Kidney (tissue), 14 donors: Measurements from ENCODE around the gene RTN3. TPM values are rescaled to one million over a fixed set of nuclear protein-coding genes. Genes with fewer than 3 reads are reported as not detected.

Source experiments
- DNase-seq, 5 donors: peaks; one replicate each; pipeline ENCODE4 v3.0.0-alpha.2; 2013 to 2020
- FAIRE-seq: peaks from 2 replicates; lab custom pipeline; 2012; peaks lifted over from hg19 to GRCh38; lab: Jason Lieb, UNC
- H3K27ac ChIP-seq, 2 donors: one replicate each; pipeline ENCODE4 v1.7.0; 2013; ENCODE audit warnings: low read depth in 2 of 2, low read length in 2 of 2, inconsistent platforms in 1 of 2
- H3K27me3 ChIP-seq: one replicate; pipeline ENCODE4 v1.7.1; 2013; ENCODE audit warnings: low read length, inconsistent platforms; ENCODE audit not compliant: control insufficient read depth, insufficient read depth
- H3K36me3 ChIP-seq, 3 donors: one replicate each; pipeline versions ENCODE4 v1.7.0 to v1.7.1; 2013; ENCODE audit warnings: low read length in 3 of 3, control low read depth in 1 of 3, inconsistent platforms in 1 of 3; ENCODE audit not compliant: insufficient read depth in 3 of 3, control insufficient read depth in 2 of 3
- H3K4me1 ChIP-seq, 3 donors: one replicate each; pipeline versions ENCODE4 v1.7.0 to v1.7.1; 2013; ENCODE audit warnings: low read length in 3 of 3, inconsistent platforms in 1 of 3, low read depth in 1 of 3; ENCODE audit not compliant: control insufficient read depth in 2 of 3, insufficient read depth in 2 of 3
- H3K4me3 ChIP-seq, 3 donors: one replicate each; pipeline versions ENCODE4 v1.7.0 to v1.8.1; 2013; ENCODE audit warnings: low read length in 3 of 3, control low read depth in 1 of 3, inconsistent platforms in 1 of 3
- H3K9ac ChIP-seq, 3 donors: one replicate each; pipeline versions ENCODE4 v1.7.0 to v1.7.1; 2013; ENCODE audit warnings: low read length in 3 of 3, control low read depth in 1 of 3, inconsistent platforms in 1 of 3
- H3K9me3 ChIP-seq, 3 donors: one replicate each; pipeline versions ENCODE4 v1.7.0 to v1.7.1; 2013; ENCODE audit warnings: low read length in 3 of 3, control low read depth in 1 of 3, inconsistent platforms in 1 of 3; ENCODE audit not compliant: control insufficient read depth in 2 of 3, insufficient read depth in 1 of 3
- CTCF ChIP-seq: IDR thresholded peaks from 3 replicates; pipeline ENCODE4 v1.5.1; 2012; ENCODE audit warnings: mild to moderate bottlenecking, moderate library complexity, borderline replicate concordance; ENCODE audit not compliant: insufficient read depth; ENCODE audit errors: extremely low read depth
- intact Hi-C: fragments of 100-400 bp; cut with DNase I; formaldehyde crosslinking; loops from one replicate; pipeline ENCODE4 v1.11.1; 2022
- polyA plus RNA-seq: library from polyadenylated mRNA; stranded (reverse); fragments of 350-450 nt; fragmentation: Illumina TruSeq; extraction: RNeasy Lipid Tissue Mini Kit (QIAGEN cat#74804); gene quantifications from one replicate; pipeline ENCODE4 v1.2.3, GENCODE V29; 2014; ENCODE audit warnings: low read depth, low replicate concordance; ENCODE audit not compliant: insufficient read depth
- total RNA-seq: library from RNA; stranded (reverse); fragmentation: NEBNext Ultra II Directional; extraction: Animal tissue kit (Norgen Biotek cat#: 25700); gene quantifications from one replicate; pipeline ENCODE4 v1.2.1, GENCODE V29; 2021
- donor health status: control.
- donor health status: control.
- donor health status: control.
- donor health status: control.
- donor health status: control.
- donor health status: DM: yes; HTN: yes; CAD: no.
- donor health status: Normal renal cell carcinoma (clear cell type).

The RTN3 gene
- total and polyA plus RNA-seq, 2 donors from 2014 or later: 93.1 to 109 TPM

- H3K4me1 ChIP-seq: peaks cover 0 to 19% (median 7%) of the 10 kb centered on the region in 3 donors
- DNase-seq (peak in 3 of 5 donors; percentile 32 to 79 (median 75)), FAIRE-seq (no peak)
- H3K27me3 ChIP-seq: no peaks in the 10 kb centered on the region
- no peak overlapping the region for H3K9ac ChIP-seq
- TF ChIP-seq CTCF: no peak
- no peak overlapping the region for H3K4me3 ChIP-seq
- H3K9me3 ChIP-seq: no peaks in the 10 kb centered on the region
- H3K36me3 ChIP-seq: peaks cover 0 to 2% (median 0%) of the 10 kb centered on the region in 3 donors
- intact Hi-C loops: no loop called here
- peak overlapping the region; percentile 26 to 67 for H3K27ac ChIP-seq
Observed at GRCh38 chr11:63764340-63764678, 83.0 kb downstream of the RTN3 start.

DNA sequence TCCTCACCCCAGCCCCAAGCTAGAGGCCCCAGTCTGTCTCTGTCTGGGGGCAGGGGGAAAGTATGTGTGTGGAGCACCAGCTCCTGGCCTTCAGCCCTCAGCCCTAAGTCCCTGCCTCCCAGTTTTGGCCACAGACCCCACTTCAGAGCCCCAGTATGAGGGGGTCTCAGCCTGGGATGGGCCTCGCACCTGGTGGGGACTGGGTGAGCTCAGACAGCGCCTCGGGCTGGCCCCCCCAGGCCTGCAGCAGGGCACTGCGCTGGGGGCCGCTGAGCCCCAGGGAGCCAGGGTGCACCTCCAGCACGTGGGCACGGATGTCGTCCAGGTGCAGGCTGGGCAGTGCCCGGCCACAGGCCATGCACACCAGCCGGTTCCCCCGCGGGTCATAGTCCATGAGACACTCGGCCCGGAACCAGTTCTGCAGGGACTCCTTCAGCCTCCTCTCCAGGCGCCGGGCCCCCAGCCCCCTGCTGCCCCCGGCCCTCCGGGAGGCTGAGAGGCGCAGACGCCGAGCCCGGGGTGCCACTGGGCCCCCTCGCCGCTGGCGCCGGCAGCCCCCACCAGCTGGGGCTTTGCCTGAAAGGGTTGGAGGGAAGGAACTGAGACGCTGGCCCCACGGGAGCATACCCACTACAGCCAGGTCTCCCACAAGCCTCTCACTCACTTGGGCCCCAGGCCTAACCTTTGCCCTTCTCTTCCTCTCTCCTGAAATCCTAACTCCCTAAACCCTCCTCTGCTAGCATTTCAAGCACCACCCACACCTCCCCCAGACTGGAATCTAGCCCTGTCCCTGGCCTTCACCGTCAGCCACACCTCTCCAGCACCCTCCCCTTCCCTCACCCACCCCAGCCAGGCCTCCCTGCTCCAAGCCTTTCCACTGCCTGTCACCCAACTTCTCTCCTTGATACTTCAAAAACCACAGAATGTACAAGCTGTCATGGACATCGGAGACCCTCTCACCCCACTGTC is 83.7 kb downstream of the RTN3 start:
- FAIRE-seq: no peak
- no peak overlapping the region for H3K9ac ChIP-seq

GRCh38 chr11:63765688-63766241 is 84.5 kb downstream of the RTN3 start:
- no peaks in the 10 kb centered on the region for H3K27me3 ChIP-seq
- TF ChIP-seq CTCF: no peak
- FAIRE-seq (no peak), DNase-seq (peak in 2 of 5 donors; percentile 72)
- H3K27ac ChIP-seq: peak overlapping the region in 1 of 2 donors; percentile 51
- intact Hi-C loops: no loop called here
- no peak overlapping the region for H3K9ac ChIP-seq
- H3K4me1 ChIP-seq: peaks cover 0 to 19% (median 7%) of the 10 kb centered on the region in 3 donors
- no peak overlapping the region for H3K4me3 ChIP-seq
- no peaks in the 10 kb centered on the region for H3K36me3 ChIP-seq
- H3K9me3 ChIP-seq: no peaks in the 10 kb centered on the region

More for the DNA sequence above, 83.7 kb downstream of the RTN3 start:
- TF ChIP-seq CTCF: no peak
- DNase-seq: peak; percentile 70 to 83 (median 75)
- H3K36me3 ChIP-seq: peaks cover 0 to 1% (median 0%) of the 10 kb centered on the region in 3 donors
- H3K4me1 ChIP-seq: peaks cover 0 to 19% (median 7%) of the 10 kb centered on the region in 3 donors
- intact Hi-C loops: no loop called here
- no peaks in the 10 kb centered on the region for H3K9me3 ChIP-seq
- H3K27me3 ChIP-seq: no peaks in the 10 kb centered on the region
- H3K27ac ChIP-seq: peak overlapping the region; percentile 26 to 67
- no peak overlapping the region for H3K4me3 ChIP-seq
